HG03442 (cell line): ENCODE measurements around the gene TBX6.

Experiments used
- ATAC-seq: cut with Tn5 transposase; IDR thresholded peaks from one replicate; pipeline ENCODE4 v1.9.1; 2021; ENCODE audit warnings: mild to moderate bottlenecking, moderate library complexity; ENCODE audit not compliant: unreplicated experiment

Gene TBX6

DNA sequence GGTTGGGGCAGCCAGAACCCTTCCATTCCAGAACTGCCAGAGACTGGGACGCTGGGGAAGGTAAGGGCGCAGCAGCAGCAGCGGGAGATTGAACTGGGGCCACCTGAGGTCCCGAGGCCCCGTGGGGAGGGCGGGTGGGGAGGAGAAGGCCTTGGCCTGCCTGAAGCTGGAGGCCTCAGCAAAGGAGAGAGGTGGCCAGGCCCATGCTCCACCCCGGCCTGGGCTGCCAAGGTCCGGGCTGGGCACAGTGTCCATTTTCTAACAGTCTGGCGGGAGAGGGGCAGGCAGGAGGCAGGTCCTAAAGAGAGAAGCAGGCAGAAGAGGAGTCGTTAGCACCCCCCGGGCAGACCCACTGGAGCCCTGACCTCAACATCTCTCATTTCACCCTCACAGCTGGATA is 22.7 kb upstream of the TBX6 start:
- no peak for ATAC-seq

DNA sequence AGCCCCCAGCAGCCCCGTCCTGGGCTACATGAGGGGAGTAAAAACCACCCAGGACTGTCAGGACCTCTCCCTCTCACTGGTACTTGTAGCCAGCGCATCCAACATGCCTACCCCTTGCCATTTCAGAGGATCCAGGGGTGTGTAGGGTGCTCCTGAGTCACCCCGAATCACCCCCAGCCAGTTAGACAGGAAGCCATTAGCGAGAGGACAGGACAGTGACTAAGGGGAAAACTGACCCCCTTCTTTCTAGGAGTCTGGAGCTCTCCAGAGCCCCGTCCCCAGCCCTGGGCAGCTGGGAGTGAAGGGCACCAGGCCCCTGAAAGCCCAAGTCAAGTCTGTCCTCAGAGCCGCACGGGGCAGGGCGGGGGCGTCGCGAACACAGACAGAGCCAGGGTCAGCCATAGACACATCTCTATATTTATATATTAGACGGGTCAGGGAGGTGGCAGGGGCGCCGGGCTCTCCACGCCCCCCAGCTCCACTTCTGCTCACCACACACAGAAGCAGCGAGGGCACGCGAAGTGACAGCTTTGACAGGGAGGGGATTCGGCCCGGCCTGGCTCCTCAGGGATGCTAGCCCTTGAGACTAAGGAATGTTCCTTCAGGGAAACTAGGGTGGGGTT is 22.1 kb upstream of the TBX6 start:
- no peak for ATAC-seq

DNA sequence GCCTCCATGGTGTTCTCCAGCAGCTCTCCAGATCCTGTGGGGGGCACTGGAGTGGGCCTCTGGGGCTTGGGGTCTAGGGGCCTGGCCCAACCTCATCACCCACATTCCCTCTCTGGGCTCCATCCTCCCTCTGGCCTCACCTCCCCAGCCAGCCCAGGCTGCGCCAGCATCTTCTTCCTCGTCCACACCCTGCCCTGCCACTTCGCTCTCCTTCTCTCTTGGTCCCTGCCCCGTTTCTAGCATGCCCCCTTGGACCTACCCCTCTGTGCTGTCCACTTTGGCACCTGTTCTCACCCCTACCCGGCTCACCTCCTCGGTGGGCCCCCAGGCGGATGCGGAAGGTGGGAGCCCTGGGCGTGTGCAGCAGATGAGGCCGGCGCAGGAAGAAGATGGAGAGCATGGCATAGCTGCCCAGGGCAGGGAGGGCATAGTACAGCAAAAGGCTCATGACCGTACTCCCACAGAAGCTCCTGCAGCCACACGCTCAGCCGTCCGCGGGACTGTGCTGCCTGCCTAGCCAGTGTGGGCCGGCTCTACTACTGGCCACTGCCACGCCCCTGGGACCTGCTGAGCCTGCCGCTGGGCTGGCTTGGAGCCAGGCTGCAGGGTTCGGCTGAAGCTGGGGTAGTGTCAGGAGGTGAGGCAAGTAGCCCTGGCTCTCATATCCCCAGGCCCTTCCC is 21.4 kb upstream of the TBX6 start, which contains the start of gene GDPD3:
Gene GDPD3, minus strand, starts transcription at position 507 of the 680 bp plus-strand sequence. Its CDS starts 59 bp downstream, at position 448.
- no peak for ATAC-seq

DNA sequence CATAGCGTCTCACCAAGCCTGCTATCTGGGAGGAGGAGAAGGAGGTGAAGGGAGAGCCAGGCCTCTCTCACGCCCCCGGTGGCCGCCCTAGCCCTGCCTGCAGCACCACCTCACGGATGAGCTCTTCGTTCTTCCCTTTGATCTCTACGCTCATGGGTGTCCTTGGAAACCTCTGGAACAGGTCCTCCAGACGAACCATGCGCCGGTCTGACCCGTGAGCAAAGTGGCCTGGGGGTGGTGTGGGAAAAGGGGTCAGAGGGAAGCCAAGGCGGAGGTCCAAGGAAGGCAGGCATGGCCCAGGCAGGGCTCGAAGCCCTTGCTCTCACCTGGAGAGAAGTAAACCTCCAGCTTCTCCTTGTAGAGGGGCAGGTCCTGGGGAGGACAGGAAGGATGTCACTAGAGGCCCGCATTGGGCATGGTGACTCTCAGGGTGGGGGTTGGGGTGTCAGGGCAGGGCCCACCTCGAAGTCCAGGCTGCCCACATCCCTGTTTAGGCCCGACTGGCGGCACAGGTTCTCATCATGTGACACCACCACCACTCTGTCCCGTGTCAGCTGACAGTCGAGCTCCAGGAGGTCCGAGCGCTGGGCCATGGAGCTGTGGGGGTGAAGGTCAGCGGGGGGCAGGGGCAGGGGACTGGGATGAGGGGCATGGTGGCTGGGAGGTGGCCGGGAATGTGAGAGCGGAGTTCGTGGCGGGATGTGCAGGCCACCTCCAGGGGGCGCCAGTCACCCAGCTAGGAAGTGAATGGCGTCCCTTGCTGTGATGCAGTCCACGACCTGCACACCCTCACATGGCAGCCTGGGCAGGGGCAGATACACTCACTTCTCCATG is 20.7 kb upstream of the TBX6 start:
- no peak for ATAC-seq

DNA sequence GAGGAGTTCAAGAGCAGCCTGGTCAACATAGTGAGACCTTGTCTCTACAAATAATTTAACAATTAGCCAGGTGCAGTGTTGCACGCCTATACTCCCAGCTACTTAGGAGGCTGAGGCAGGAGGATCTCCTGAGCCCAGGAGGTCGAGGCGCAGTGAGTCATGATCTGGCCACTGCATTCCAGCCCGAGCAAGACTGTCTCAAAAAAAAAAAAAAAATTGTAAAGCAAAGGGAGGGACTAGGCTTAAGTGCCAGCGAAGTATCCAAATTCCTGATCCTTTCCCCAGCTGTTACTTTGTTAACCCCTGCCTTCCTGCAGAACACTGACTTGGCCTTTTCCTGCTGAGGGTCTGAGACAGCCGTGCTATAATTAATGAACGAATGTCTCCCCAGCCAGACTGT is 18.9 kb upstream of the TBX6 start:
- ATAC-seq: no peak

DNA sequence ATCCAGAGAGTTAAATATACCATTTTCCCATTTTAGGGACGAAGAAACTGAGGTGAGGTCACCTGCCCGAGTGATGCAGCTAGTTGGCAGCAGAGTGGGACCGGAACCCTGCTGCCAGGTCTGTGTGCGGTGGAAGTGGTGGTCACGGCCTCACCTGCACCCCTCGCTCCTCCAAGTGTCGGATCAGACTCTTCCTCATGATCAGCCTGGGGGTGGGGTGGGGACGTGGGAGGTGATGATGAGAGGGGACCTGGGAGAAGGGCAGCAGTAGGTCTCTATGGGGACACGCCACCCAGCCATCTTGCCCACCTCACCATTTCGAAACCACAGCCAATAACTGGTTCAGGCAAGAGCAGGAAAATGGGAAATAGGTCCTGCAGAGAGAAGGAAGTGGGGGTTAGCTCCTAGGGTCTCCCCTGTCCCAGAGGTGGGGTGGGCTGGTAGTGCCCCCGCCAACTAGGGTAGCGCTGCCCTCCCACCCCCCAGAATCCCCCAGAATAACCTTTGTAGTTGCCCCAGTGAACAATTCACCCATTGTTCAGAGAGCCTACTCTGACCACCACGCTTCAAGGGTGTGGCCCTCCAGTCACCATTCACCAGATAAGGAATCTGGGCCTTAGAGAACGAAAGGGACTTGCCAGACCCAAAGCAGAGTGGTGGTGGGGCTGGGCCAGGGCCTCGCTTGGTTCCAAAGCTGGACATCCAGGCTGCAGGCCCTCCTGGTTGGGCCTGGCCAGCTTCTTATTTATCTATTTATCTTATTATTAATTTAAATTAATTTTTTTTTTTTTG is 16.5 kb upstream of the TBX6 start:
- ATAC-seq: no peak

DNA sequence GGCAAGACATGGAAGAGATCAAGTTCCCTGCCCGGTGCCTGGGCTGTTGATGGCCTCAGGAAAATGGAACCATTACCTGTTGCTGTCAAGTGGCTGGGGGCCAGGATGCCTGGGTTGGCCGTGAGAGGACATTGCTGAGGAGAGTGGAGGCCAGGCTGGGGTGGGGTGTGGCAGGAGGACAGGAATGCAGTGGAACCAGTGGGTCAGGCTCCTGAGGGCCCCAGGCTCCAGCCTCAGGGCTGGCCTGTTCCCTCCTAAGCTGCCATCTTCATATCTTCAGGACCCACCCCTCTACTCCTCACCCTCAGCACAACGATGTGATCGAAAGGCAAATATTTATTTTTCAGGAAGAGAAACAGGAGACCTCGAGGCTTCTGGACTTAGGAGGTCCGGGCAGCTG is 12.8 kb upstream of the TBX6 start:
- no peak for ATAC-seq

DNA sequence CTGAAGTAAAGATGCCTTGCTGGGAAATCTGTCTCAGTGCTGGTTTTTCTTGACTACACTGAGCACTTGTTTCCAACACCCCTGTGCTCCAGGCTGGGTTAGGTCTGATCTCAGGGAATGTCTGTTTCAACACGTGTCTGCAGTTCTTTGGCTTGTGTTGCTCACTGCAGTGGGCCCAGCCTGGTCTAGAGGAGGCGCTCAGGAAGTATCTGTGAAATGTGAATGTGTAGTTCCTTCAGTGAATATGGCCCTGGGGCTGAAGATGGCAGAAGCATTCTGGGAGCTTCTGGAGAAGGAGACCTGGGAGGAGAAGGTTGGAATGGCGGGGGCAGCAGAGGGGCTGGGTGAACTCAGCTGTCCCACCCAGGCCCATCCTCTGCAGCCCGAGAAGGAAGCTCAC is 12.4 kb upstream of the TBX6 start:
- ATAC-seq: no peak

DNA sequence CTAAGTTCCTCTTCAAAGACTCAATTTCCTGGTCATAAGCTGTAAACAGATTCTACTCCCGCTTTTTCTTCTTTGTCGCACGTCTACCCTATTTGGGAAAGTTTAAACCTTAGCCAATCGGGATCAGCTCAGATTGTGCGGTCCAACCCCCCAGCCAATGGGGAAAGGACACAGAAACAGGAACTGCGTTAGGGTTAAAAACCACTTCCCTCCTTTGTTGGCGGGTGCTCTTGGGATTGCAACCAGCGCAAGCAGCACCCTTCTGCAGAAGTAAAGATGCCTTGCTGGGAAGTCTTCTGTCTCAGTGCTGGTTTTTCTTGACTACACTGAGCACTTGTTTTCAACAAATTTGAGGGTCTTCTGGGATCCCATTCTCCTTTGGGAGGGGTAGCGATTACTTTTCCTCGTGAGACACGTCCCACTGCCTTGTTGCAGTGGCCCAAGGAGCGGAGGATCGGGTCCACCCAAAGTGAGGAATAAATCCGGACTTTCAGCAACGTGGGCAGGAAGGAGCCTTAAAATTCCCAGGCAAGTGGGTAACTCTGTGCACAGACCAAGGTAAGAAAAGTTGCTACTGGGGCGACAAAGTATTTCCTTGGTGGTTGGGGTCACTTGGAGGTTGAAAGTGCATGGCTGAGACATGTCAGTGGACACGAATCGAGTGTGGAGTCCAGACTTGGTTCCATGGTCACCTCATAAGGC is 5.3 kb upstream of the TBX6 start:
- no peak for ATAC-seq

DNA sequence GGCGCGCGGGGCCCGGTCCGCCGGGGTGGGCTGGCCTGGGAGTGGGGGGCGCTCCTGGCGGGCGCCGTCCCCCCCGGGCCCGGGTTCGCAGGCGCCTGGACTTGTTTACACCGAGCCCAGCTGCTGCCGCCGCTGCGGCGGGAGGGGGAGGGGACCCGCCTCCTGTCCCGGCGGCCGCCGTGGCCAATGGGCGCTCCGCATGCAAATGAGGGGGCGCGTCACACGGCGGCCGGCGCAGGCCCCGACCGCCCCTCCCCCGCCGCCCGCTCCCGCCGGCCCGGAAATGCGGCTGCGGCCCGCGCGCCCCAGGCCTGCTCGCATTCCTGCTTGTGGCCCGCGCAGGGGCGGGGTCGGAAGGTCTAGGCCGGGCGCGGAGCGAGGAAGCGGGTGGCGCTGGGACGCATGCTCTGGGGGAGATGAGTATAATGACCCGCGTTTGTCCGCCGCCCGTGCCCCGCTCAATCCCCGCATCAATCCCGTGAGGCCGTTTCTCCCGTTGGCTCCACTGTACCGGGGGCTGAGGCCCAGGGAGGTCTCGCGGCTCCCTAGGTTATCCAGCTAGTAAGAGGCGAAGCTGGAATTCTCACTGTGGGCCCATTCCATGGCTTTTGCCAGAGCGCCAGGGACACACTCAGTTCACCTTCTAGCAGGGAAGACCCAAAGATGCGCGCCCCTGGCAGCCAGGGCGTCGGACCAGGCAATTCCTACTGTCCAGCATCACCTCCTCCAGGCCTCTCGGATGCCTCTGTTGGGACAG is 4.6 kb upstream of the TBX6 start, which contains the start of gene YPEL3:
Gene YPEL3, minus strand, starts transcription at position 109 of the 757 bp plus-strand sequence. CDS start 731 bp downstream, outside the sequence.
- ATAC-seq: no peak

DNA sequence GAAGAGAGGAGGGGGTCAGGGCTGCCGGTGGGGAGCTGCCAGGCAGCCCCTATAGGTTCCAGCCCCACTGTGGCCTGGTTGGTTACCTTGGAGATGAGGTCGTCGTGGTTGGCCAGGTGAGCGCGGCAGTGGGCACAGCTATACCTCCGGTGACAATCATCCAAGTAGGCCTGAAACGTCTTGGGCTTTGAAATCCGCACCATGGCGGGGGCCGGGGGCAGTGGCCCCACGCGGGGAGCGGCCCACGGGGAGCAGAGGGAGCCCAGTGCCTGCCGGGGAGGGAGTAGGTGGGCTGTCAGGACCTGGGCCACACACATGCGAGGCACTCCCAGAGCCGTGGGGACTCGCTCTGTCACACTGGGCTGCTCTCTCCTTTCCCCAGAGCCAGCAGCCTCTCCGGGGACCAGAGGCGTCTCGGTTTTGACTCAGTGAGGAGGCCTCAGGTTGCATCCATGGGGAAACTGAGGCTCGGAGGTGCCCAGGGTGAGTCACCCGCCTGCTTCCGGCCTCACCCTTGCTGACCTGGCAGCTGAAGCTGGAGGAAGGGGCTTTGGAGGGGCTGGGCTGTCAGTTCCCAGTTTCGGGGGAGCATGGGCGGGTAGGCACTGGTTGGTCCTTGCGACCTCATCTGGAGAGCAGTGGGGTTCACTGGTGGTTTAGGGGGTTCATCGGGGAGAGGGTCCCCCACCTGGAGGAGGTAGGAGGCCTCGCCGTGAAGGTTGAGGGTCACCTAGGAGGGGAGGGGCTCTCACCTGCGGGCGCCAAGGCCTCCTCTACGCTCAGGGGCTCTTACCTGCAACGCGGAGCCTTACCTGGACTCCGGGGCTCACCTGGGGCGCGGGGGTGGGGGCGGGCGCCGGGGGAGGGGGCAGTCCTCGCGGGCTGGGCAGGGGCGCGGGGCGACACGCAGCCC is 3.7 kb upstream of the TBX6 start:
- ATAC-seq: no peak

DNA sequence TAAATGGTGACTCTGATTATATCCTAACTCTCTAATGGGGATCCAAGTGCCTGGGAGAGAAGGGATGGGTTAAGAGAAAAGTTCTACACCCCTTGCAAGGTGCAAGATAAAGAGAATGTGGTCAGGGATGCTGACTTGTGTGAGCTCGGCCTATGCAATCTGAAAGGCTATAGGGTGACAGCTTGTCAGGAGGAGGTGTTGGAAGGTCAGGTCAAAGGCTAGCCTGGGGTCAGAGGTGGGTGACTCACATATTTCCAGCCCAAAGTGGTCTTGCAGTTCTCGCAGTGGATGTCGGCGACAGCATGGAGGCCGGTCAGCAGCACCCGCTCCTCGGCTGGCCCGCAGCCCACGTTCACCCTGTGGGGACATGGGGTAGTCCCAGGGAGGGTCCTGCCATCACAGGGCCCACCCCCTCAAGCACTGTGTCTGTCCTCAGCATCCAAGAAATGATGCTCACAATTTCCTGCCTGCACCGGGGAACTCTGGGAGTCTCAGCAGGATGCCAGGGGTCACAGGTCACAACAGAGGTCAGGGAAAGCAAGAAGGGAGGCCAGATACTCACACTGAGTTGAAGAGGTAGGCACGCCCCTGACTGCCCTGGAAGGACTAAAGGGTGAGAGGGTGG is 2.9 kb upstream of the TBX6 start:
- no peak for ATAC-seq

DNA sequence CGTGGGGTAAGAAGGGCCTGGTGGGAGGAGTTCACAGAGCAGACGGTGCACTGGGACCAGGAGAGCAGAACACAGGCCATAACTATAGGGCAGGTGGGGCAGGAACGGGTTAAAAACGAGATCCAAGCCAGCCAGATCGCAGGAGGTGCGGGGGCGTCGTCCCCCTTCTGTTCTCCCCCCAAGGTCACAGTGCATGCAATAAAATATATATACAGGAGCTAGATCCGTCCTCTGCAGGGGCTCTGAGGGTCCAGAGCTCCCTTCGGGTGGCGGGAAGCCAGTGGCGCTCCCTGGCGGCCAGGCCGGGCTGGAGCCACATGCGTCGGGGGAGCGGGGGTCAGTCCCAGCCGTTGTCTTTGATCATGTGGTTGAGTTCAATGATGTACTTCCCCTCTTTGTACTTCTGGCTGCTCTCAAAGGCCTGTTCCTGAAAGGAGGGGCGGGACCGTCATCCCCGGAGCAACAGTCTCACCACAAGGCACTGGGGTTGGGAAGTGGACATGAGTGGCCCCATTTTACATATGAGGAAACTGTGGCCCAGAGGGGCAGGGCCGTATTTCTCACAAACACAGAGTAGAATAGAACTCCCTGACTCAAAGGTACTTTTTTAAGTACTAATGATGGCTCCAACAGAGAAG is 768 bp upstream of the TBX6 start:
- ATAC-seq: peak; percentile 40

DNA sequence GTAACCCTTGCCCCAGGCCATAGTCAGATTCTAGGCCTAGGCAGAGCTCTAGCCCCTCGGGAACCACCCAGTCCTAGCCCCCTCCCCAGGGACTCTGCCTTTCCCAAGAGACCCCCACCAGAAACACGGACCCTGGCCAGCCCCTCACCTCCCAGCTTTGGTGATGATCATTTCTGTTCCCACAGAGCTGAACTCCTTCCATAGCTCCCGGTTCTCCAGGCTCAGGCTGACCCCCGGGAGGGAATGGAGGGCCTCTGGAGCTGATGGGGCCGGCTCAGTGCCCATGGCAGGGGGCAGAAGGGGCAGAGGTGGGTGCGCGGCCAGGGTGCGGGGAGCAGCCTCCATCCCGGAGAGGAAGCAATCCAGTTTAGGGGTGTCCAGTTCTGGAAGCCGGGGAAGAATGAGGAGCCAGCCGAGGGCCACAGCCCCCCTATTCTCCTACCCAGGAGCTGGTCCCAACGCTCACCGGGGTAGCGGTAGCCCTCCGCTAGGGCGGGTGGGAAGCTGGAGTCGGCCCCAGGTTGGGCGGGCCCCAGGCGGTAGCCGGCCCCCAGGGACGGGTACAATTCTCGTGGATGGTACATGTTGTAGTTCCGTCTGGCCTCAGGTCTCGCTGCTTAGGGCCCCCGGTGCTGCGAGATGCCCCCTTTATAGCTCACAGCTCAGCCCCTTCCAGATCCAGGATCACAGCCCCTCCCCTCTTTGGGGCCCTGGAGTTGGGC is 953 bp downstream of the TBX6 start:
- ATAC-seq: no peak

DNA sequence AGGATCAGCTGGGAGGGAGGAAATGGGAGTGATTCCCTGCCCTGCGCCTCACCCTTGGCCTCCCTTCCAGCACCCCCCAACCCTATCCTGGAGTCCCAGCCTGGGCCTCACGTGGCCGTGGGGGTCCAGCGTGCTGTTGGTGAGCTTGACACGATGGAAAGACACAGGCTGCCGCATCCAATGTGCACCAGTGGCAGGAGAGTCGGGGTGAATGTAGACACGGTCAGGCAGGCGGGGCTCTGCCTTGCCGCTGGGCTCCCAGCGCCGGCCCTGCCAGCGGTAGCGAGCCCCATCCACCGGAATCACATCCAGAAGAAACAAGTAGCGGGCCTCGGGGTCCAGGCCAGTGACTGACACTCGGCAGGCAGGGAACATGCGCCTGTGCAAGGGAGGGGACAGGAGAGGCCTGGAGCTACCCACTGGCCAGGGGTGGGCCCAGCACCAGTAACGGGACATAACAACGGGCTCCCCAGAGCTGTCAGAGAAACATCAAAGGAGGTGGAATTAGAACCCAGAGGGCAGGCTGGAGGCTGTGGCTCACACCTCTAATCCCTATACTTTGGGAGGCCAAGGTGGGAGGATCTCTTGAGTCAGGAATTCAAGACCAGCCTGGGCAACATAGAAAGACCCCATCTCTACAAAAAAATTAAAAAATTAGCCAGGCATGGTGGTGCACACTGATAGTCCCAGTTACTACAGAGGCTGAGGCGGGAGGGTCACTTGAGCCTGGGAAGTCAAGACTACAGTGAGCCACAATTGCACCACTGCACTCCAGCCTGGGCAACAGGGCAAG is 2.7 kb downstream of the TBX6 start:
- ATAC-seq: no peak

DNA sequence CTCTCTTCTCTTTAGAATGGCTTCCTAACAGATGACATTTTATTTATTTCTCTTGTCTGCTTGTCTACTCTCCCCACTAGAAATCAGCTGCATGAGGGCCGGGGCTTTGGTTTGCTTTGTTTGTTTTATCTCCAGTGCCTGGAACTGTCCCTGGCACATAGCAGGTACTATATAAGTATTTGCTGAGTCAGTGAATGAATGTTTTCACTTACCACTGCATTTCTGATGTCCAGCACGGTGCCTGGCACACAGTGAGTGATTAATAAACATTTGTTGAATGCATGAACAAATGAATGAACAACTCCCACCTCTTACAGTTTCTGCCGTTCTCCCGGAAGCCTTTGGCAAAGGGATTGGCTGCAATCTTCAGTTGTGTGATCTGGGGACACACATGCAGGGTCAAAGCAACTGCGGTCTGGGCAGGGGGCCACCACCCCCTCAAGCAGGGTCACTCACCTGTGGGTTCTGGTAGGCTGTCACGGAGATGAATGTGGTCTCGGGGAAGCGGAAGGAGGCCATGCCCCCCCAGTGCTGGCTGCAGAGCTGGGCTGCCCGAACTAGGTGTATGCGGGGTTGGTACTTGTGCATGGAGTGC is 3.4 kb downstream of the TBX6 start:
- no peak for ATAC-seq
